HTR-8/SVneo (cell line): Measurements from ENCODE around the gene PLEKHM2.

Experiments
- DNase-seq: peaks from one replicate; pipeline ENCODE4 v3.0.0; 2011; ENCODE audit warnings: low spot score, mixed read lengths; ENCODE audit not compliant: insufficient read length
- FAIRE-seq: peaks from 2 replicates; lab custom pipeline; 2011; peaks lifted over from hg19 to GRCh38; lab: Jason Lieb, UNC

Gene PLEKHM2

GRCh38 chr1:15676010-15676409 is 8.1 kb upstream of the PLEKHM2 start:
- no peak for DNase-seq
- no peak for FAIRE-seq

GRCh38 chr1:15676688-15677661 is 7.1 kb upstream of the PLEKHM2 start:
- no peak for FAIRE-seq
- no peak for DNase-seq

GRCh38 chr1:15678578-15678977 is 5.5 kb upstream of the PLEKHM2 start:
- DNase-seq (no peak), FAIRE-seq (peak; percentile 4)

- no peak for FAIRE-seq
- DNase-seq, result peak; percentile 36
Observed at GRCh38 chr1:15680131-15680530, 4.0 kb upstream of the PLEKHM2 start.

- FAIRE-seq, result peak; percentile 76
- peak; percentile 65 for DNase-seq
Observed at GRCh38 chr1:15680561-15681348, 3.4 kb upstream of the PLEKHM2 start.

- DNase-seq (no peak), FAIRE-seq (no peak)
Observed at GRCh38 chr1:15681349-15682292, 2.5 kb upstream of the PLEKHM2 start.

- no peak for DNase-seq
Observed at GRCh38 chr1:15682936-15683341, 1.2 kb upstream of the PLEKHM2 start.

GRCh38 chr1:15683345-15684039 is 628 bp upstream of the PLEKHM2 start:
- FAIRE-seq (no peak), DNase-seq (no peak)

More at GRCh38 chr1:15682936-15683341, 1.2 kb upstream of the PLEKHM2 start:
- FAIRE-seq, result no peak

GRCh38 chr1:15684468-15685291 is 560 bp downstream of the PLEKHM2 start:
- FAIRE-seq, result no peak
- DNase-seq, result peak; percentile 39

GRCh38 chr1:15685820-15686219 is 1.7 kb downstream of the PLEKHM2 start:
- DNase-seq (no peak), FAIRE-seq (no peak)

GRCh38 chr1:15687446-15687845 is 3.3 kb downstream of the PLEKHM2 start:
- no peak for FAIRE-seq
- DNase-seq, result no peak

- no peak for DNase-seq
- FAIRE-seq, result no peak
Observed at GRCh38 chr1:15690317-15690716, 6.2 kb downstream of the PLEKHM2 start.

GRCh38 chr1:15691434-15692032 is 7.4 kb downstream of the PLEKHM2 start:
- FAIRE-seq, result no peak

GRCh38 chr1:15692121-15692682 is 8.1 kb downstream of the PLEKHM2 start:
- FAIRE-seq, result no peak
- DNase-seq, result no peak

More at GRCh38 chr1:15691434-15692032, 7.4 kb downstream of the PLEKHM2 start:
- no peak for DNase-seq

GRCh38 chr1:15693371-15693770 is 9.3 kb downstream of the PLEKHM2 start:
- DNase-seq (no peak), FAIRE-seq (no peak)

- no peak for FAIRE-seq
Observed at GRCh38 chr1:15696956-15697521, 12.9 kb downstream of the PLEKHM2 start.

GRCh38 chr1:15698201-15698600 is 14.1 kb downstream of the PLEKHM2 start:
- DNase-seq (no peak), FAIRE-seq (no peak)

More at GRCh38 chr1:15696956-15697521, 12.9 kb downstream of the PLEKHM2 start:
- no peak for DNase-seq
